Loucy (cell line): Measurements from ENCODE around the gene RPL29.

Experiments used
- H2AFZ ChIP-seq: fragments of 200-600 bp; sonication (generic); 2 replicates; pipeline ENCODE4 v1.6.0; 2016; ENCODE audit warnings: antibody characterized with exemption, mild to moderate bottlenecking, low read length, moderate library complexity
- H3F3A ChIP-seq: fragments of 200-600 bp; 2 replicates; pipeline ENCODE4 v1.6.0; 2016; ENCODE audit warnings: antibody characterized with exemption, low read depth, mild to moderate bottlenecking
- H3K27me3 ChIP-seq: fragments of 200-600 bp; sonication (generic); 2 replicates; pipeline ENCODE4 v1.6.1; 2014; ENCODE audit warnings: low read length, mild to moderate bottlenecking; ENCODE audit not compliant: insufficient read depth, poor library complexity, severe bottlenecking
- H3K36me3 ChIP-seq: fragments of 200-600 bp; sonication (generic); 2 replicates; pipeline ENCODE4 v1.6.1; 2016; ENCODE audit warnings: low read length; ENCODE audit not compliant: insufficient read depth
- H3K4me1 ChIP-seq: fragments of 200-600 bp; sonication (generic); 2 replicates; pipeline ENCODE4 v1.5.1; 2014; ENCODE audit warnings: low read length, mild to moderate bottlenecking; ENCODE audit not compliant: insufficient read depth, poor library complexity, severe bottlenecking
- H3K4me2 ChIP-seq: fragments of 200-600 bp; sonication (generic); 2 replicates; pipeline ENCODE4 v1.6.0; 2014; ENCODE audit warnings: antibody characterized with exemption, low read length, low read depth, mild to moderate bottlenecking; ENCODE audit not compliant: poor library complexity, severe bottlenecking
- H3K4me3 ChIP-seq: fragments of 200-600 bp; sonication (generic); 2 replicates; pipeline ENCODE4 v1.5.1; 2014; ENCODE audit warnings: low read length, mild to moderate bottlenecking, mixed read lengths; ENCODE audit not compliant: poor library complexity, severe bottlenecking
- H3K79me2 ChIP-seq: fragments of 200-600 bp; sonication (generic); 2 replicates; pipeline ENCODE4 v1.6.1; 2014; ENCODE audit warnings: low read length; ENCODE audit not compliant: insufficient read depth
- H3K9ac ChIP-seq: fragments of 200-600 bp; sonication (generic); 2 replicates; pipeline ENCODE4 v1.6.0; 2014; ENCODE audit warnings: mild to moderate bottlenecking, low read depth, low read length, moderate library complexity; ENCODE audit not compliant: poor library complexity, severe bottlenecking
- H3K9me2 ChIP-seq: fragments of 200-600 bp; sonication (generic); replicated peaks from 2 replicates; pipeline ENCODE4 v1.6.1; 2016; ENCODE audit warnings: low read depth, low read length, mixed read lengths
- H3K9me3 ChIP-seq: fragments of 200-600 bp; sonication (generic); 2 replicates; pipeline ENCODE4 v1.6.1; 2014; ENCODE audit warnings: mild to moderate bottlenecking, antibody characterized with exemption, low read length, low read depth; ENCODE audit not compliant: insufficient read depth
- H4K20me1 ChIP-seq: fragments of 200-600 bp; sonication (generic); 2 replicates; pipeline ENCODE4 v1.6.0; 2014; ENCODE audit warnings: antibody characterized with exemption, low read length, mild to moderate bottlenecking; ENCODE audit not compliant: insufficient read depth, poor library complexity, severe bottlenecking
- EZH2phosphoT487 ChIP-seq: fragments of 200-600 bp; IDR thresholded peaks from 2 replicates; pipeline ENCODE4 v1.6.1; 2018; ENCODE audit warnings: antibody characterized with exemption, mild to moderate bottlenecking, moderate library complexity, borderline replicate concordance
- TF ChIP-seq, protein P1 (sequence below): fragments of 200-600 bp; sonication (generic); conservative IDR thresholded peaks from 2 replicates; pipeline ENCODE4 v1.5.1; 2014; ENCODE audit warnings: mild to moderate bottlenecking, antibody characterized with exemption, low read length

RPL29 gene

DNA sequence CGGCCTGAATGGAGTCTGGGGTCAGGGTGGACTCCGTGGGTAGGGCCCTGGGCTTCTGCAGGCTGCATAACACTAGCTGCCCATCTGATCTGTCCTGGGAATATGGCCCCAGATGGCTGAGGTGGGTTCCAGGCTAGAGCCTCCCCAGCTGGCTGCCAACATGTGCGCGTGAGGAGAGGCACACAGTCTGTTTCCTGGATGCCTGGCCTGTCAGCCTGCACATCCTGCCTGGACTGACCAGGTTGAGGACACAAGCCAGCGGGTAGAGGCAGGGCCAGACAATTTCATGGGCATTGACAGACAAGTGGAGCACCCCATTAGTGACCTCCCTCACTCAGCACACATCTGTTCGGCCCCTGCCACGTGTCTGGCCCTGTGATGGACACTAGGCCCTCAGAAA, 29.8 kb upstream of the RPL29 start:
- no peaks in the 10 kb centered on the region for H4K20me1 ChIP-seq
- no peak for TF ChIP-seq EZH2phosphoT487
- TF ChIP-seq, protein P1, sequence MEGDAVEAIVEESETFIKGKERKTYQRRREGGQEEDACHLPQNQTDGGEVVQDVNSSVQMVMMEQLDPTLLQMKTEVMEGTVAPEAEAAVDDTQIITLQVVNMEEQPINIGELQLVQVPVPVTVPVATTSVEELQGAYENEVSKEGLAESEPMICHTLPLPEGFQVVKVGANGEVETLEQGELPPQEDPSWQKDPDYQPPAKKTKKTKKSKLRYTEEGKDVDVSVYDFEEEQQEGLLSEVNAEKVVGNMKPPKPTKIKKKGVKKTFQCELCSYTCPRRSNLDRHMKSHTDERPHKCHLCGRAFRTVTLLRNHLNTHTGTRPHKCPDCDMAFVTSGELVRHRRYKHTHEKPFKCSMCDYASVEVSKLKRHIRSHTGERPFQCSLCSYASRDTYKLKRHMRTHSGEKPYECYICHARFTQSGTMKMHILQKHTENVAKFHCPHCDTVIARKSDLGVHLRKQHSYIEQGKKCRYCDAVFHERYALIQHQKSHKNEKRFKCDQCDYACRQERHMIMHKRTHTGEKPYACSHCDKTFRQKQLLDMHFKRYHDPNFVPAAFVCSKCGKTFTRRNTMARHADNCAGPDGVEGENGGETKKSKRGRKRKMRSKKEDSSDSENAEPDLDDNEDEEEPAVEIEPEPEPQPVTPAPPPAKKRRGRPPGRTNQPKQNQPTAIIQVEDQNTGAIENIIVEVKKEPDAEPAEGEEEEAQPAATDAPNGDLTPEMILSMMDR = no peak
- no peak overlapping the region for H3K9ac ChIP-seq
- no peak overlapping the region for H2AFZ ChIP-seq
- no peaks in the 10 kb centered on the region for H3K27me3 ChIP-seq
- H3K4me1 ChIP-seq = peaks cover 8% of the 10 kb centered on the region
- no peaks in the 10 kb centered on the region for H3K36me3 ChIP-seq
- H3K9me2 ChIP-seq = no peaks in the 10 kb centered on the region
- H3K9me3 ChIP-seq = no peaks in the 10 kb centered on the region
- no peaks in the 10 kb centered on the region for H3K79me2 ChIP-seq
- H3K4me3 ChIP-seq = no peak overlapping the region
- H3K4me2 ChIP-seq = no peak overlapping the region
- H3F3A ChIP-seq = no peaks in the 10 kb centered on the region

DNA sequence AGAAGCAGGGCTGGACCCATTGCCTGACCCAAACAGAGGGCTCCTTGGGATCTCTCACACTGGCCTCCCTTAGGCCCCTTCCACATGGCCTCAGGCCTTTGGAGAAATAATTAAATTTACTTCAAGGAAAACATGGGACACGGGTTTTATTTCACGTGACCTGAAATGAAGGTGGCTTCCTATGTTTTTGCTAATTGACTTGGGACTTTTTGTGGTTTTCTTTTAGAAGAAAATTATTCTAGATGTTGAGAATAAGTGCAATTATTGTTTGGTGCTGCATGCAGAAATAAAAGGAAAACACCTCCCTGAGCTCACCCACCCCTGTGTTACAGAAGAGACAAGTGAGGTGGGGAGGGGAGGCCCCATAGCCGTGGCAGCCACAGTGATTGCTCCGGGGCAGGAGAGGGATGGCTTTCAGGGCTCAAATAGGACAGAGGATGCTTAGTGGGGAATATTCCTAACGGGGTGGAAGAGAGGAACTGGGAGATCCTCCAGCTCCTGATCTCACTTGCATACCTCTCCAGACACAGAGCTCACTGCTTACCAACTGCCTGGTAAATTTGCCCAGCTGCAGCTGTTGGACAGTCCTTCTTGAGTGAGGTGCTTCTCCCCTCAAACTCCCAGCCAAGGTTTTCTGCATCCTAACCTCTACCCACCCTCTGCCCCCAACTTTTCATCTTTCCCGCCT, 29.2 kb upstream of the RPL29 start:
- H3K4me1 ChIP-seq = peaks cover 8% of the 10 kb centered on the region
- H3K36me3 ChIP-seq = no peaks in the 10 kb centered on the region
- H3K9me3 ChIP-seq = no peaks in the 10 kb centered on the region
- no peaks in the 10 kb centered on the region for H3K79me2 ChIP-seq
- H3K4me3 ChIP-seq = no peak overlapping the region
- no peaks in the 10 kb centered on the region for H4K20me1 ChIP-seq
- H3F3A ChIP-seq = no peaks in the 10 kb centered on the region
- TF ChIP-seq EZH2phosphoT487 = no peak
- TF ChIP-seq, protein P1 = no peak
- no peaks in the 10 kb centered on the region for H3K27me3 ChIP-seq
- H3K4me2 ChIP-seq = no peak overlapping the region
- no peak overlapping the region for H3K9ac ChIP-seq
- no peaks in the 10 kb centered on the region for H3K9me2 ChIP-seq
- no peak overlapping the region for H2AFZ ChIP-seq

- TF ChIP-seq EZH2phosphoT487 = no peak
- TF ChIP-seq, protein P1 = no peak
- H3K9ac ChIP-seq = no peak overlapping the region
- H3K27me3 ChIP-seq = no peaks in the 10 kb centered on the region
- peaks cover 8% of the 10 kb centered on the region for H3K4me1 ChIP-seq
- no peaks in the 10 kb centered on the region for H3K36me3 ChIP-seq
- no peak overlapping the region for H3K4me3 ChIP-seq
- H3K9me2 ChIP-seq = no peaks in the 10 kb centered on the region
- no peaks in the 10 kb centered on the region for H4K20me1 ChIP-seq
- no peak overlapping the region for H3K4me2 ChIP-seq
- H2AFZ ChIP-seq = peak overlapping the region; percentile 51
- no peaks in the 10 kb centered on the region for H3F3A ChIP-seq
- no peaks in the 10 kb centered on the region for H3K79me2 ChIP-seq
- H3K9me3 ChIP-seq = no peaks in the 10 kb centered on the region
Measured at GRCh38 chr3:52023860-52024764, 28.4 kb upstream of the RPL29 start.
